DOHH2 (cell line): ENCODE measurements around the gene ADAMTS13.

Experiments
- EZH2phosphoT487 ChIP-seq: fragments of 200-600 bp; sonication (generic); IDR thresholded peaks from 2 replicates; pipeline ENCODE4 v1.6.1; 2017; ENCODE audit warnings: borderline replicate concordance, mild to moderate bottlenecking, antibody characterized with exemption, low read length, moderate library complexity, mixed read lengths
- TF ChIP-seq, protein P1 (sequence below): fragments of 200-600 bp; sonication (generic); IDR thresholded peaks from one replicate; pipeline ENCODE4 v1.5.1; 2014; ENCODE audit warnings: antibody characterized with exemption, mild to moderate bottlenecking, low read depth, low read length; ENCODE audit not compliant: poor library complexity, severe bottlenecking

GRCh38 chr9:133491656-133491925 is 69.4 kb downstream of the ADAMTS13 start:
- TF ChIP-seq, protein P1, sequence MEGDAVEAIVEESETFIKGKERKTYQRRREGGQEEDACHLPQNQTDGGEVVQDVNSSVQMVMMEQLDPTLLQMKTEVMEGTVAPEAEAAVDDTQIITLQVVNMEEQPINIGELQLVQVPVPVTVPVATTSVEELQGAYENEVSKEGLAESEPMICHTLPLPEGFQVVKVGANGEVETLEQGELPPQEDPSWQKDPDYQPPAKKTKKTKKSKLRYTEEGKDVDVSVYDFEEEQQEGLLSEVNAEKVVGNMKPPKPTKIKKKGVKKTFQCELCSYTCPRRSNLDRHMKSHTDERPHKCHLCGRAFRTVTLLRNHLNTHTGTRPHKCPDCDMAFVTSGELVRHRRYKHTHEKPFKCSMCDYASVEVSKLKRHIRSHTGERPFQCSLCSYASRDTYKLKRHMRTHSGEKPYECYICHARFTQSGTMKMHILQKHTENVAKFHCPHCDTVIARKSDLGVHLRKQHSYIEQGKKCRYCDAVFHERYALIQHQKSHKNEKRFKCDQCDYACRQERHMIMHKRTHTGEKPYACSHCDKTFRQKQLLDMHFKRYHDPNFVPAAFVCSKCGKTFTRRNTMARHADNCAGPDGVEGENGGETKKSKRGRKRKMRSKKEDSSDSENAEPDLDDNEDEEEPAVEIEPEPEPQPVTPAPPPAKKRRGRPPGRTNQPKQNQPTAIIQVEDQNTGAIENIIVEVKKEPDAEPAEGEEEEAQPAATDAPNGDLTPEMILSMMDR = no peak
- no peak for TF ChIP-seq EZH2phosphoT487
